Kidney epithelial cell (primary cell): Measurements from ENCODE around the gene SEC14L2. TPM values are rescaled to one million over a fixed set of nuclear protein-coding genes. Genes with fewer than 3 reads are reported as not detected.

Experiments
- DNase-seq: peaks from one replicate; pipeline ENCODE4 v3.0.0-alpha.2; 2010; ENCODE audit warnings: low read depth
- H3K27me3 ChIP-seq: 2 replicates; pipeline ENCODE4 v1.6.0; 2011; ENCODE audit warnings: low read length; ENCODE audit not compliant: control insufficient read depth, insufficient read depth
- H3K36me3 ChIP-seq: 2 replicates; pipeline ENCODE4 v1.5.1; 2011; ENCODE audit warnings: low read length; ENCODE audit not compliant: control insufficient read depth, insufficient read depth
- H3K4me3 ChIP-seq: 2 replicates; pipeline ENCODE4 v1.5.1; 2011; ENCODE audit warnings: low read depth, mild to moderate bottlenecking, control low read depth, low read length
- CTCF ChIP-seq: IDR thresholded peaks from 2 replicates; pipeline ENCODE4 v1.5.1; 2011; ENCODE audit warnings: mild to moderate bottlenecking, moderate library complexity, low read length, control low read depth, inconsistent platforms; ENCODE audit not compliant: insufficient read depth, poor library complexity, severe bottlenecking
- total RNA-seq: library from RNA; depleted of rRNA; stranded (reverse); fragments of >200 nt; gene quantifications from 2 replicates; pipeline ENCODE4 v1.2.3, GENCODE V29; 2015

Gene SEC14L2
- total RNA-seq, 1 donor from 2014 or later, result 31.7 TPM

DNA sequence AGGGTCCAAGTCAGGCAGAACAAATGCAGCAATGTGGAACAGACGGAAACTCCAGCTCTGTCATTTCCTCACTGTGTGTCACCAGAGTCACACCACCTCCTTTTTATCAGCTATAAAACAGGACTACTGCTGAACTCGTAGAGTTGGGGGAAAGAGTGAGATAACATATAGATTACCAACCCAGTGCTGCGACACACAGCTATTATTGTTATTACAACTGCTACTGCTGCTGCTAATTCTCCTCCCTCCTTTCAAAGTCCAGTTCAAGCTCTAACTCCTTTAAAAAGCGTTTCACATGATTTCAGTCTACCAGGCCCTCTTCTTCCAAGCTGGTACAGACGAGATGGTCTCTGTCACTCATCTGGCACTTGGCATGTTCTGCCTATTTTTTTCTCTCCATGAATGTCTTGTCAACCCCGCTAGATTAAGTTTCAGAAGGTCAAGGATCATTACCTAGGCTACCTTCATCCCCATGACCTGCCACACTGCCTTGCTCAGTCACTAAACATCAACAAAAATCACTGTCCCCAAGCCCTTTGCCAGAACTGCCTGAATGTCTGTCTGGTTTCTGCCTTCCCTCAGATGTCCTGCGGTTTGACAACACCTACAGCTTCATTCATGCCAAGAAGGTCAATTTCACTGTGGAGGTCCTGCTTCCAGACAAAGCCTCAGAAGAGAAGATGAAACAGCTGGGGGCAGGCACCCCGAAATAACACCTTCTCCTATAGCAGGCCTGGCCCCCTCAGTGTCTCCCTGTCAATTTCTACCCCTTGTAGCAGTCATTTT is 25.1 kb downstream of the SEC14L2 start:
- H3K27me3 ChIP-seq, result no peaks in the 10 kb centered on the region
- H3K4me3 ChIP-seq, result no peak overlapping the region
- H3K36me3 ChIP-seq, result peaks cover 3% of the 10 kb centered on the region
- no peak for TF ChIP-seq CTCF
- no peak for DNase-seq

- no peaks in the 10 kb centered on the region for H3K27me3 ChIP-seq
- DNase-seq, result peak; percentile 86
- peak overlapping the region; percentile 43 for H3K4me3 ChIP-seq
- H3K36me3 ChIP-seq, result peaks cover 2% of the 10 kb centered on the region
- no peak for TF ChIP-seq CTCF
These were observed 25.9 kb downstream of the SEC14L2 start for GRCh38 chr22:30422481-30423300.

- Histone ChIP-seq H3K27me3 (no peaks in the 10 kb centered on the region), H3K36me3 (peaks cover 2% of the 10 kb centered on the region), H3K4me3 (peak overlapping the region; percentile 43)
- DNase-seq, result no peak
- no peak for TF ChIP-seq CTCF
These were observed 26.6 kb downstream of the SEC14L2 start for GRCh38 chr22:30423301-30423958.

DNA sequence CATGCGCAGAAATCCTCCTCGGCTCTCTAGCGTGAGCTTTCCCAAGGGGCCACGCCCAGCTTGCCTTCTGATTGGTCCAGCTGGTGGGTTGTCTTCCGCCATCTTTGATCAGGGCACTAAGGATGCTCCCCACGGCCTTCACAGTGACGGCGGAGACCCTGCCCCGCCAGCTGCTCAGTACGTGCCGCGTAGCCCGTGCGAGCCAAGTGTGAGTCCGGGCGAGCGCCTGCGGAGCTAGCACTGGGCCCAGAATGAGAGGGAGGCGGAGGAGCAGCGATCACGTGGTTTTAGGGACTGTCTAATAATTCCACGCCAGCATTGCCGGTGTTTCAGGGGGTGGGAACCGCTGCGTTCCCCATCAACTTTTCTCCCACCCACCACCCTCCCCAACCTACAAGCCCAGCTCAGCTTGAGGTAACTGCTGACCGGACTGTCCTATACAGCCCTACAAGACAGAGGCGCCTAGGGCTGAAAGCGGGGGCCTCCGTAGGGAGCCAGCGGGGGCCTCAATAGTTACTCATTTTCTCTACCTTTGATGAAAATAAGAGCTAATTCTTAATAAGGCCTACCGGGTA is 27.2 kb downstream of the SEC14L2 start:
- no peak for TF ChIP-seq CTCF
- Histone ChIP-seq H3K4me3 (peak overlapping the region; percentile 43), H3K27me3 (no peaks in the 10 kb centered on the region), H3K36me3 (peaks cover 2% of the 10 kb centered on the region)
- peak; percentile 96 for DNase-seq

DNA sequence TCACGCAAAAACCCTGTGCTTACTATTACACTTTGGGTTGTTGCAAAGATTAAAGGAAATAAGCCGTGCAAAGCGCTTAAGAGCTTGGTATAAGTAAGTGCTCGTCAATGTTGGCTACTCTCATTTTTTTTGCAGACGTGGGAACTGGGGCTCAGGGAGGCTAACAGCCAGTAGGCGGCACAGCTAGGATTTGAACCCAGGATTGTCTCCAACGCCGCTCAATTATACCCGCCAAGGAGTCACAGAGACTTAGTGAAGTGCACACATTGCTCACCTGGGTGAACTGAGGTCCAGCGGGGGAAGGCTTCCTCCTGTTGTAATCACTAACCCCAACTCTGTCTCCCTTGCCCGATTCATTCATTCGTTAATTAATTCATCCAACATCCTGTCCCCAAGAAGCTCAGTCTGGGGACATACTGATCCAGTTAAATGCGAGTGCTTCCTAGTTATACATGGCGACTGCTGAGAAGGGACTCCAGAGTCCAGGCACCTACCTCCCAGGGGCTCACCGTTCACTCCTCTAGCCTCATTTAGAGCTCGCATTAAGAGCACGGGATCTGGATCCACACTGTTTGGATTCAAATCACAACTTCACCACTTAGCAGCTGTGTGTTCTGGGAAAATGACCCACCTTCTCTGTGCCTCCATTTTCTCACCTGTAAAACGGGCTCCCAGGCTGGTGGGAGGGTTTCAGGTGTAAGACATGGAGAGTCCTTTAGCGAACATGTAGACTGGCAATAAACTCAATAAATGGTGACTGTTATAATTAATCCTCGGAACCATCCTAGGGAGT is 27.9 kb downstream of the SEC14L2 start:
- TF ChIP-seq CTCF, result peak; percentile 14
- Histone ChIP-seq H3K36me3 (peaks cover 2% of the 10 kb centered on the region), H3K27me3 (no peaks in the 10 kb centered on the region), H3K4me3 (peak overlapping the region; percentile 41)
- DNase-seq, result no peak
